ENCODE measurements around the gene APMAP.

The APMAP gene

DNA sequence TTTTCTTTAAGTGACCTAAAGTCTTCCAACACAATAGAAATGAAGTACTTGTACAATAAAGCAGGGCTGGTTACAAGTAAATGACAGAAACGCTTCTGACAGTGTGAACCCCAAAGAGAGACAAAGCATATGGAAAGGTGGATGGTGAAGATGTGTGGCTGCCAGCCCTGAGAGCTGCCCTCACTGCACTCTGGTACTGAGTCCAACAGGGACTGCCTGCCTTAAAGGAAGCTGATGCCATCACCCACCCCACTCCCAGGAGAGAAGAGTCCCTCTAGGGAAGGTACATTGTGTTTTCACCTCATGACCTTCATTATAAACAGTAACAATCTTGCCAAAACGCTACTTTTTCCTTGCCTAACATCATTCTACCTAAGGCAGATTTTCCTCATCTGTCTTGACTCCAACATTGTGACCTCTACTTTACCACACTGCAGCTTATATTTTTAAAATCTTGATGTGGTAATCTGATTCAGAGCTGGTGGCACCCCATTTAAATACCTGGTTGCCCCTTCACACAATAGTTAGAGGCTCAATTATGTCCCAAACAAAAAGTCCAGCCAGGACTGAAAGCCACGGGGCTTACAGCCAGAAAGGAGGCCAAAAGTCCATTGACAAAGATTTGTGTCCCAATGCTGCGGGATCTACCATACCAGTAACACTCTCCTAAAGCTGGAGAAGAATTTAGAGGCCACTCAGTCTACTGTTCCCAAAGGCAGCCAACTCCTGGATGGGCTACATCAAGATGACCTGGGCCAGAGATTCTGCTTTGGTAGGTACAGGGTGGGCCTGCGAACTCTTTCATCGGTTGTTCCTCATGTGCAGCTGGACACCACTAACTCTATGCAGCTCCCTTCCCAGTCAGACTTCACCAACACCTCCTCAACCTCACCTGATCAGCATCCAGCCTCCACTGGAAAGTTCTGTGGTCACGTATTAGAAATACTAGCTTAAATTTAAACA is 4.4 kb downstream of the APMAP start:
- DNase-seq (ENCODE audit: low spot score): no peak

DNA sequence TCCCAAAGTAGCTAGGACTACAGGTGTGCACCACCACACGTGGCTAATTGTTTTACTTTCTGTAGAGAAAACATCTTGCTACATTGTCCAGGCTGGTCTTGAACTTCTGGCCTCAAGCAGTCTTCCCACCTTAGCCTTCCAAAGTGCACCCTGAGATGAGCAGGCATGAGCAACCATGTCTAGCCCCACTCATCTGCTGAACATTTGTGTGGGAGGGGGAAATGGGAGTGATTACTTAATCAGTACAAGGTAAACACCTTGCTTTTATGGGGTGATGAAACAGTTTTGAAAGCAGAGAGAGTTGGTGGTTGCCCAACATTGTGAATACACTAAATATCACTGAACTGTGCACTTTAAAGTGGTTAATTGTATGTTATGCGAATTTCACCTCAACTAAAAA is 5.3 kb downstream of the APMAP start:
- DNase-seq (ENCODE audit: low spot score): no peak

DNA sequence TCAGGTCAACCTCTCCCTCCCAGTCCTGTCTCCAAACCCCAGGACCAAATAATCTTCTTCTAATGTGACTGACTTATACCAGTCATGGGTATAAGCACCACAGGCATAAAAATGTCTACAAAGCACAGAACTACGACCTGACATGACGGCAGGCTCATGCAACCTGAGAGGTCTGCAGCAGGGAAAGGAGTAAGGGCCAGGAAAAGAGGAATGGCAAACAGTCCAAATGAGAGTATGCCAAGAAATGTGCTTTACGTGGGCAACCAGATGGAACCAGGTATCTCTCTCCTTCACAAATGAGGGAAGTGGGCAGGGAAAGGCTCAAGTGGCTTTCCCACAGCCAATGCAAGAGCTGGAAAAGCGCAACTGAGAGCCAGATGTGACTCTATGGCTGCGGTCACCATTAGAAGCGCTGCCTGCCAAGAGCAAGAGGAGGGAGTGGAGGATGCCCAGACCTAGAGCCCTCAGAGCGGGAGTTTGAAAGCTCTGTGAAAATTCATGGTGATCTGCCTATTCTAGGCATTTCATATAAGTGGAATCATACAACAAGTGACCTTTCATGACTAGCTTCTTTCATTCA is 6.0 kb downstream of the APMAP start:
- no peak for DNase-seq (ENCODE audit: low spot score)

DNA sequence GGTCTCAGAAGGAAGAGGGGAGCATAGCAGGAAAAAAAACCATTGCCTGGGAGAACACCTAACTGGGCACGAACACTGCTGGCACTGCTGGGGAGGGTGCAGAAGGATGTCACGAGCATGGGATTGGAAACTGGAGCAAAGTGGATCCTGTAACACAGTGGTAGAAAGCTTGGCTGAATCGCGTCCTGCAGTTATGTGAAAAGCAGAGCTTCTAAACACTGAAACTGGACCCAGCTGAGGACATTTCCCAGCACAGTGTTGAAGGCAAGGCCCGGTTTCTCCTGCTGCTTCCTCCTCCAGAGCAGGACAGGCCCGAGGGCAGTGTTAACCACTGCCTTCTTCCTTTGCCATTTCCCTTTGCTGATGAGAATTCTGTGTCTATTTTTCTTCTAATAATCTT is 6.7 kb downstream of the APMAP start:
- DNase-seq (ENCODE audit: low spot score): no peak

DNA sequence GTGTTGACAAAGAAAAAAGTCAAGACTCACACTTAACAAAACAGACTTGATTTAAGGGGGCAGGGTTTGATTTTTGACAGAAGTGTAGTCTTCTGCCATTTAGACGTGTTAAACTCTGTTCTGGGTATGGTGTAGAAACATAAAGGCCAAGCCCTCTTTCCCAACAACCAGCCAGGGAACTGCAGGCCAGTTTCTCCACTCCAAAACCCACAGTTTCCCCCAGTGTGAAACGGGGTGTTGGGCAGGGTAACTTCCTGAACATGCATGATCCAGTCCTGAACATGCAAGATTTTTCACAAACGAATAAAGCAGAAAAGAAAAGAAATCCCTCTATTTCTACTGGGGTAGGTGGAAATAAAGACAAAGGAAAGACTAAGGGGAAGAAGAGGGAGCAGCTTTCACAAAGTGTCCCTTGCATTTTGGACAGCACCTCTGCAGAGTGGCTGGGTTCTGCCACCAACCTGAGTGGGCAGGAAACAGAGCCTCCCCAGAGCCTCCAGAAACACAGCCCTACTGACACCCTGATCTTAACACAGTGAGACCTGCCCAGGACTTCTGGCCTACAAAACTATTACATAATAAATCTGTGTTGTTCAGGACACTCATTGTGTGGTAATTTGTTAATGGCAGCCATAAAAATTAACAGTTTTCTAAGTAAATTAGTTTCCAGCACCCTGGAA is 7.5 kb downstream of the APMAP start:
- DNase-seq (ENCODE audit: low spot score): no peak

DNA sequence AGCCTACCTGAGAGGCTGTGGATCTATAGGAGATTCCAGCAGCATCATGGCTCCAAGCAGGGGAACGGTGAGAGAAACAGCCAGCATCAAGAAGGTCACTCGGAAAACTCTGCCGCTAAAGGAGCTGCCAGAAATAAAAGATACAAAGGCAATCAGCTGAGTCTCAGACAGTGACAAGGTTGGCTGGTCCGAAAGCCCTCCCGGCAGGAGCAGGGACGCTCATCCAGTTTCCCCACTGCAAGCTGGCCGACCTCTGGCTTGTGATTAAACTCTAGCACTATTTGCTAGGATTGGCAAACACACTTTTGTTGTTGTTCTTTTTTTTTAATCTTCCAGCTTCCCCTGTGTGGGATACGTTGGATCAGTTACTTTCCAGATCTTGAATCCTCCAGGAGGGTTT is 8.7 kb downstream of the APMAP start:
- no peak for DNase-seq (ENCODE audit: low spot score)

DNA sequence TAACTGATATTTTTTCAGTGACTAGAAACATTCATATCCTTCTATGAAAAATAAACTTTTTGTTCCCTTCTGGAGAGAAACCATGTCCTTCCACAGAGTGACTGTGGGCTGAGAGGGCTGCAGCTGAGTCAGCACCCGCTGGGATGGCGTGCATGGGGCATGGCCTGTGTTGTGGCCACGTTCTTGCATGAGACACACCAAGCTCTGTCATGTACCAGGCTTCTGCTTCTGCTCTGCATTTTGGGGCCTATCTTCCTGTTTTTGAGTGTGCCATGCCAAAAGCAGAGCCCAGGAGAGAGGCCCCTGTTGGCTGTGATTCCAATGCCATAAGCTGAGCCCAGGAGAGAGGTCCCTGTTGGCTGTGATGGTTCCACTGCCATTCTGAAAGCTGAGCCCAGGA is 10.8 kb downstream of the APMAP start:
- no peak for DNase-seq (ENCODE audit: low spot score)

DNA sequence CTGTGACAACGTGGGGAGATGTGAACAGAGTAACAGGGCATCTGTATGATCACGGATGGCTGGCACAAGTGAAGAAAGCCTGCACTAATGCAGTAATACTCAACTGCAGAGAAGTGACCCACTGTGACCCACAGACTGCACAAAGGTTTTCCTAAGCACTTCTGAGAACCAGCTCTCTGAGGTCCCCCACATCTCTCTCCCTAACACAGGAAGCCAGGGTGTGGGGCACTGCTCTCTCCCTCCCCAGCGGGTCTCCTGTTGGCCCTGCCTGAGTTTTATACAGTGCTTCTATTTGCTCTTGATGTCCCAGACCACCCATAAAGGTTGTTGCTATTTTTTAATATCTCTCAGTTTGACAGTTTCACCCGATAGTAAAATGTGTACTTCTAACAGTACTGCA is 11.3 kb downstream of the APMAP start:
- DNase-seq (ENCODE audit: low spot score): no peak

DNA sequence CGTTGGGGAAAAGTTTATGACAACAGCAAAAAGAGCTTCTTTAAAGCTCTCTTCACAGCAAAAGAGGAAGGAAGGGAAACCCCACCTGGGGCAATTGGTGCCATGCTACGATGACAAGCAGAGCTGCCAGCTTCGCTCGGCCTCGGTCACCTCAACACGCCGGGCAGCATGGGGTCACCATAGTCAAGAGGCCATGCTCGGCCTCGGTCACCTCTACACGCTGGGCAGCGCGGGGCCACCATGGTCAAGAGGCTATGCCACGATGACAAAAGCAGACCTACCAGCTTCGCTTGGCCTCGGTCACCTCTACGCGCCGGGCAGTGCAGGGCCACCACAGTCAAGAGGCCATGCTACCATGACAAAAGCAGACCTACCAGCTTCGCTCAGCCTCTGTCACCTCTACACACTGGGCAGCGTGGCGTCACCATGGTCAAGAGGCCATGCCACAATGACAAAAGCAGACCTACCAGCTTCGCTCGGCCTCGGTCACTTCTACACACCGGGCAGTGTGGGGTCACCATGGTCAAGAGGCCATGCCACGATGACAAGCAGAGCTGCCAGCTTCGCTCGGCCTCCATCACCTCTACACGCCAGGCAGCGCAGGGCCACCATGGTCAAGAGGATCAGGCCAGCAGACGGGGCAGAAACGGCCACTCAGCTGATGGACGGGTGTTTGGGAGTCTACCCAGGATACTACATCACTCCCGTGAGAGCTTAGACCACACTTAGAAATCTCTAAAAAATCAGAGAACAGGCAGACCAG is 12.1 kb downstream of the APMAP start:
- no peak for DNase-seq (ENCODE audit: low spot score)

DNA sequence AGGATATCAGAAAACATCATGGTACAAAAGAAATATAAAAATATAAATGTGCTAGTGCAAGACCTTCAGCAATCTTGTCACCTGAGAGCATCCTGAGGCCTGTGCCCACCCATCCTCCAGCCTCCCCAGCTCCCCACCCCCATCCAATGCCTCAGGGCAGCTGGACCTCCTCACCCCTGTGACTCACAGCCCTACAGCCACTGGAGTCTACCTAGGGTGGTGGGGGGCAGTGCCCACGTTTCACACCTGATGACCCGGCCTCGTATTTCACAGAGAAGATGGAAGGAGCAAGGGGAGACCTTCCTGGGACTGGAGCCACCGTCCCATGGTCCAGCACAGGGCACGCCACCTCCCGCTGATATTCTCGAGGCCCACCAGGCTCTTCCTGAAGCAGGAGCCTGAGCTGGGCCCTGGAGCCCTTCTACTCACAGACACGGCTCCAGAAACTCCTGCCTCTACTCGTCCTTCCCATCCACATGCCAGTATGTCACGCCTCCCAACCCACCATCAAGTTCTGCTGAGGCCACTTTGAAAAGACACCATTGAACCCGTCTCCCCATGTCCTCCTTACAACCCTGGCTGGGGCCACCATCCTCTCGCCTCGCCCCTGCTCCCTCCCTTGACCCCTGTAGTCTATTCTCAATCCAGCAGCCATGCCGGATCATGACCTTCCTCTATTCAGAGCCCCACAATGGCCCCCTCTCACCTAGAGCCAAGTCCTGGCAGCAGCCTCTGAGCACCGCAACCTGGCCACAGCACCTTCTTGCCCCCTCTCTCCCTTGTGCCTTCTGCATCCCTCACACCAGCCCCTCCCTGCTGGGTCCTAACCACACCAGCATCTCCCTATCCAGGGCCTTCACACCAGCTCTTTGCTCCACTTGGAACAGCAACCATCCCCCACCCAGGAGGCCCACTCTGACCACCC is 13.3 kb downstream of the APMAP start:
- no peak for DNase-seq (ENCODE audit: low spot score)

DNA sequence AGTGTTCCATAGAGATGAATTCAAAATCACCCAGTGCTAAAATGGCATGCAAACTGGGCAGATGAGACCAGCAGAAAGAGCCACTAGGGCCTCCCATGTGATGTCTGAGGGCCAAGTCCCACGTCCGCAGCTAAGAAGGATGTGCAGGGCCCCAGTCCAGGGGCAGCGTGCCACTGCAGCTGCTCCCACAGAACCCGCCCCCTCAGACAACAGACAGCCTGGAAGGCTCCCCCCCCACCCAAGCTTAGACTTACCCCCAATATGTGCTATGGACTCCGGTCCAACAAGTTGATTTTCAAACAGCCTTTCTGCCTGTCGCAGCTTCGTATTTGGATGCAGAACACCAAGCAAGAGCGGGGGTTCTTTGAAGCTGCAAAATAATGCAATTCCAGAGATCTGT is 14.0 kb downstream of the APMAP start:
- peak; percentile 77 for DNase-seq (ENCODE audit: low spot score)

DNA sequence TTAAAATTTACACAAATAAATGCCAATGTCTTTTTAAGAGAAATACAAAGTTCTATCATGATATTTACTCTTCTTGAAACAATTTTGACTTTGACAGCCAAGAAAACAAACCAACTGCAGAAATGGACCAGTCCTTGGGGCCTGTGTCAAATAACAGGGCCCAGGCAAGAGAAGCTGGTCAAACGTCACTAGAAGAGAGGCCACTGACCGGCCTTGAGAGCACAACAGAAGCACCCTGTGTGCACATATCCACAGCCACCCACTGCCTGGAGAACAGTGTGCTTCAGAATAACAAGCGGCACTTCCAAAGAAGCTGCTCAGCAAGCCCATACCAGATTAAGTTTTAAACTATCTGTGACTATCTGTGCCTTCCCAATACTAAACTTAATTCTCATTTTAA is 14.8 kb downstream of the APMAP start:
- no peak for DNase-seq (ENCODE audit: low spot score)

DNA sequence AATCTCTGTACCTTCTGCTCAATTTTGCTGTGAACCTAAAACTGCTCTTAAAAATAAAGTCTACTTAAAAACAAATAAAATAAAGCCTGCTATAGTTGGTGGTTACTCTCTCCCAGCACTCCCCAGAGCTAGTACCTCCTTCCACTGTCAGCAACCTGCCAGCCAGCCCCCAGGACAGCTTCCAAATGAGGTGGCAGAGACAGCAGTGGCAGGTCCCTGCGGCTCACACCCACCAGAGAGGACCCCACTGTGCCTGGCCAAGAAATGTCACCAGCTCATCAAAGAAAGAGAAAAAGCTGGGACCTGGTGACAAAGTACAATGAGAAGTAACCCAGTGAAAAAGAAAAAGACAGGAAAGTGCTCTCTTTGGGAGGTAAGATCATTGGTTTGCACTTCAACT is 15.2 kb downstream of the APMAP start:
- DNase-seq (ENCODE audit: low spot score): no peak

DNA sequence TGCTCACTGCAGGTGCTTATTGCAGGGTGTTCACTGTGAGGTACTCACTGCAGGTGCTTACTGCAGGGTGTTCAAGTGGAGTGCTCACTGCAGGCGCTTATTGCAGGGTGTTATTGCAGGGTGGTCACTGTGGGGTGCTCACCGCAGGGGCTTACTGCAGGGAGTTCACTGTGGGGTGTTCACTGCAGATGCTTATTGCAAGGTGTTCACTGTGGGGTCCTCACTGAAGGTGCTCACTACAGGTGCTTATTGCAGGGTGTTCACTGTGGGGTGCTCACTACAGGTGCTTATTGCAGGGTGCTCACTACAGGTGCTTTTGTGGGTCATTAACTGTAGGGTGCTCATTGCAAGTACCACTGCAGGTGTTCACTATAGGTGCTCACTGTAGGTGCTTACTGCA is 20.2 kb downstream of the APMAP start:
- no peak for DNase-seq (ENCODE audit: low spot score)

DNA sequence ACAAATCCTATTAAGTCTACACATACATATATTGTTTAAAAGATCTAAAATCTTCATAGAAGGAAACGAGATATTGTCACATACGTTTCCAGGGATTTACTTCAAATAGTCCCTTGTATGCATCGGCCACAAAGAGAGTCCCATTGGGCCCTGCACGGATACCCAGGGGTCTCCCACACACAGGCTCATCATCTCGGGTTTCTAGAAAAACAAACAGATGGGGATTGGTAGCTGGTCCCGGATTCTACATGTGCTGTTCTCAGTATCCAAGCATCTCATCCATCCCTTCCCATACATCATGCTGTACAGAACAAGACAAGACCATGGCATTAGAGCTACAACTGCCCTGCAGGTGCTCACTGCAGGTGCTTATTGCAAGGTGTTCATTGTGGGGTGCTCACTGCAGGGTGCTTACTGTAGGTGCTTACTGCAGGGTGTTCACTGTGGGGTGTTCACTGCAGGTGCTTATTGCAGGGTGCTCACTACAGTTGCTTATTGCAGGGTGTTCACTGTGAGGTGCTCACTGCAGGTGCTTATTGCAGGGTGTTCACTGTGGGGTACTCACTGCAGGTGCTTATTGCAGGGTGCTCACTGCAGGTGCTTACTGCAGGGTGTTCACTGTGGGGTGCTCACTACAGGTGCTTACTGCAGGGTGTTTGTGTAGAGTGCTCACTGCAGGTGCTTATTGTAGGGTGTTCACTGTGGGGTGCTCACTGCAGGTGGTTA is 21.0 kb downstream of the APMAP start:
- DNase-seq (ENCODE audit: low spot score): no peak

DNA sequence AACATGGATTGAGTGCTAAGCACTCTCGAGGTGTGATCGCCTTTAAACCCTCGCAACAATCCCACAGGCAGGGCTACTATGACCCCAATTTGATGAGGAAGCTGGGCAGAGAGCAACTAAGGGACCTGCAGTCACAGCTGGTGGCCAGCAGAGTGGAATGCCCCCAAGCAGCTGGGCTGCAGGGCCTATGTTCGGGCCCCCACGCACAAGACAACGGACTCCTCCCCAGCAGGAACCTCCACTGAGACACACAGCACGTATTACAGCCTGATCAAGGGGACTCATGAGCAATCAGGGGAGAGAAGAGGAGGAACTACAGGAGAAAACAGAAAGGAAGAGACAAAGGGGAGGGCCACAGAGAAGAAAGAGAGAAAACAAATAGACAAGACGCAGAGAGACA is 21.8 kb downstream of the APMAP start:
- DNase-seq (ENCODE audit: low spot score): no peak

DNA sequence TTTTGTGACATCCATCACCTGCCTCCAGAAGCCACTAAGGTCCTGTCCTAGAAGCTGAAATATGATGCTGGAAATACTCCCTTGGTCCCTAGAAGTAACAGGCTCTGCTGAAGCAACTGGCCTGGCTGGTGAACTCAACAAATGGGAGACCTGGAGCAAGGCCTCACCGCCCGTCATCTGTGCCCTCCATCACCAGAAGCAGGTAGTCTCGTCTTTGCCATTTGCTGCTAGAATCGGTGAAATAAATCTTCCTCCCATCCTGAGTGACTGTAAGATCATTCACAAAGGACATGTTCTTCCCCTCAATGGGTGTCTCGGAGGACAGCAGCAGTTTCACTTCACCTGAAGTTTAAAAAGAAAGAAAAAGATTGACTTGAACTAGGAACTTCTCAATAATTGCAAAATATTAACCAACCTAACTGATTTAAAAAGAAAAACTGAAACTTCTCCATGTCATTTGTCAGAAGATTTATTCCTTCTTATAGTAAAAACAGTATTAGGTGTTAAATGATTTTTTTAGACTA is 22.5 kb downstream of the APMAP start:
- DNase-seq (ENCODE audit: low spot score): no peak

DNA sequence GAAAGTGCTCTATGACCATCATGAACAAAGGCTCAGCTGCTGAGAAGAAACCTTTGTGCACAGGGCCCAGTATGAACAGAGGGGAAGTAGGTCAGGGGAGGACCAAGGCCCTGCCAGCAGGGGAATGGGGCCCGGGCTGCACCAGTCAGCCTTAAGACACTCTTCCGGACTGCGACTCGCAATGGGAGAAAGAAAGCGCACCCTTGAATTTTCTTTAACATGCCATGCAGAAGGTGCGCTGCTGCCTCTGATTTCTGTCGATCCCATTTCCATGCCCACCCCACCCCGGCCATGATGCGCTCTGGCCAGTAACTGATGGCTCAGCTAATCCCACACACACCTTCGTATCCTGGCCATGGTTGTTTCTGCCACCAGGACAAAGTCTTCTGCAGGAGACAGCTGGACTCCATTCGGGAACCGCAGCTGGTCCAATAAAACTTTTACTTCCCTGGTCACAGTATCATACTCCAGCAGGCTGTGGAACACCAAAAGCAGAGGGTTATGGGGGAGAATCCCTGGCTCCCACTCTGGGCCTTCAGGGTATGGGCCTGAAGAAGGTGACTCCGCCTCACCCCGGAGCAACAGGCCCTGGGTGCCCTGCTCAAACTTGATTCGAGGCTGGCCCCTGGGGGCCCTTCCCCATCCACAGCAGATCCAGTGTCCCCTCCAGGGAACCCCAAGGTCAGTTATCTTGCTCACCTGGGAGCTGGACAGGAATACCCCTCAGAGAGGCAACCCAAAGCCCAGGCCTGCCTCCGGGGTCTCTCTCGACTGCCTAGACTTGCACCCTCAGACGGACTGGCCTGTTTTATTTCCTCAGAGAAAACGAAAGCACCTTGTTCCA is 23.1 kb downstream of the APMAP start:
- DNase-seq (ENCODE audit: low spot score): no peak

DNA sequence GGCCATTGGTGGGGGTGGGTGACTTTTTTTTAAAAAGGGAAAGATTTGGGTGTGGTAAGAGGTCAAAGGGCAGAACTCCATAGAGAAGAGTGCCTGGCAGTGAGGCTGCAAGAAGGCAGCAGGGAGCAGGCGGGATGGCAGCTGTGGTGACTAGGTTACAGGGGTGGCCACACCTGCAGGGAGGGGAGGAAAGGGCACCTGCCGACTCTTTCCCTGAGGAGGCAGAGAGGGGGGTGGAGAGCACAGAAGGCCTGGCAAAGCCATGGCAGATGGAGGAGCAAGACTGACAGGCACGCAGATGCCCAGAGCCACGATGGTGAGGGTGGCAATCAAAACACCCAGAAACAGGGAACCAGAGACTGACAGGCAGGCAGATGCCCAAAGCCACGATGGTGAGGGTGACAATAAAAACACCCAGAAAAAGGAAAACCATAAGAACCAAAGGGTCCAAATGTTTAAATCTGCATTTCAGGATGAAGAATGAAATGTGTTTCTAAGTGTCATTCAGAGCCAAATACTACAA is 24.2 kb downstream of the APMAP start:
- no peak for DNase-seq (ENCODE audit: low spot score)
